ENCODE measurements around the gene LAGE3. TPM values are rescaled to one million over a fixed set of nuclear protein-coding genes. Genes with fewer than 3 reads are reported as not detected.

The LAGE3 gene
- total RNA-seq, 1 donor from 2014 or later = 15.3 TPM

- no peak overlapping the region for H3K4me3 Mint-ChIP-seq
- peaks cover 5% of the 10 kb centered on the region for H3K36me3 Mint-ChIP-seq
- no peak overlapping the region for H3K27ac Mint-ChIP-seq
- H3K9me3 Mint-ChIP-seq = no peaks in the 10 kb centered on the region
- H3K27me3 Mint-ChIP-seq (ENCODE audit: low read depth) = no peaks in the 10 kb centered on the region
- DNase-seq (ENCODE audit: low spot score in 2 of 2, unreplicated experiment in 2 of 2) = no peak
- H3K4me1 Mint-ChIP-seq = no peaks in the 10 kb centered on the region
- TF ChIP-seq, protein P1, sequence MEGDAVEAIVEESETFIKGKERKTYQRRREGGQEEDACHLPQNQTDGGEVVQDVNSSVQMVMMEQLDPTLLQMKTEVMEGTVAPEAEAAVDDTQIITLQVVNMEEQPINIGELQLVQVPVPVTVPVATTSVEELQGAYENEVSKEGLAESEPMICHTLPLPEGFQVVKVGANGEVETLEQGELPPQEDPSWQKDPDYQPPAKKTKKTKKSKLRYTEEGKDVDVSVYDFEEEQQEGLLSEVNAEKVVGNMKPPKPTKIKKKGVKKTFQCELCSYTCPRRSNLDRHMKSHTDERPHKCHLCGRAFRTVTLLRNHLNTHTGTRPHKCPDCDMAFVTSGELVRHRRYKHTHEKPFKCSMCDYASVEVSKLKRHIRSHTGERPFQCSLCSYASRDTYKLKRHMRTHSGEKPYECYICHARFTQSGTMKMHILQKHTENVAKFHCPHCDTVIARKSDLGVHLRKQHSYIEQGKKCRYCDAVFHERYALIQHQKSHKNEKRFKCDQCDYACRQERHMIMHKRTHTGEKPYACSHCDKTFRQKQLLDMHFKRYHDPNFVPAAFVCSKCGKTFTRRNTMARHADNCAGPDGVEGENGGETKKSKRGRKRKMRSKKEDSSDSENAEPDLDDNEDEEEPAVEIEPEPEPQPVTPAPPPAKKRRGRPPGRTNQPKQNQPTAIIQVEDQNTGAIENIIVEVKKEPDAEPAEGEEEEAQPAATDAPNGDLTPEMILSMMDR (IDR thresholded peaks at IDR 0.05; ENCODE audit: unreplicated experiment) = no peak
Observed at GRCh38 chrX:154467556-154467955, 11.5 kb downstream of the LAGE3 start.

- Mint-ChIP-seq H3K9me3 (no peaks in the 10 kb centered on the region), H3K4me3 (no peak overlapping the region), H3K4me1 (no peaks in the 10 kb centered on the region), H3K27me3 (ENCODE audit: low read depth) (no peaks in the 10 kb centered on the region), H3K36me3 (peaks cover 8% of the 10 kb centered on the region), H3K27ac (no peak overlapping the region)
- TF ChIP-seq, protein P1 (IDR thresholded peaks at IDR 0.05; ENCODE audit: unreplicated experiment) = no peak
- no peak for DNase-seq (ENCODE audit: low spot score in 2 of 2, unreplicated experiment in 2 of 2)
Observed at GRCh38 chrX:154466907-154467306, 12.2 kb downstream of the LAGE3 start.

GRCh38 chrX:154466036-154466435 is 13.0 kb downstream of the LAGE3 start:
- H3K27ac Mint-ChIP-seq = no peak overlapping the region
- H3K27me3 Mint-ChIP-seq (ENCODE audit: low read depth) = no peaks in the 10 kb centered on the region
- peaks cover 12% of the 10 kb centered on the region for H3K36me3 Mint-ChIP-seq
- no peaks in the 10 kb centered on the region for H3K9me3 Mint-ChIP-seq
- H3K4me1 Mint-ChIP-seq = no peaks in the 10 kb centered on the region
- H3K4me3 Mint-ChIP-seq = no peak overlapping the region
- TF ChIP-seq, protein P1 (IDR thresholded peaks at IDR 0.05; ENCODE audit: unreplicated experiment) = no peak
- no peak for DNase-seq (ENCODE audit: low spot score in 2 of 2, unreplicated experiment in 2 of 2)

- peaks cover 13% of the 10 kb centered on the region for H3K36me3 Mint-ChIP-seq
- TF ChIP-seq, protein P1 (IDR thresholded peaks at IDR 0.05; ENCODE audit: unreplicated experiment) = no peak
- DNase-seq (ENCODE audit: low spot score in 2 of 2, unreplicated experiment in 2 of 2) = no peak
- no peaks in the 10 kb centered on the region for H3K9me3 Mint-ChIP-seq
- no peak overlapping the region for H3K27ac Mint-ChIP-seq
- no peaks in the 10 kb centered on the region for H3K27me3 Mint-ChIP-seq (ENCODE audit: low read depth)
- no peaks in the 10 kb centered on the region for H3K4me1 Mint-ChIP-seq
- H3K4me3 Mint-ChIP-seq = no peak overlapping the region
Observed at GRCh38 chrX:154465601-154466000, 13.5 kb downstream of the LAGE3 start.

GRCh38 chrX:154464806-154465365 is 14.2 kb downstream of the LAGE3 start:
- peaks cover 13% of the 10 kb centered on the region for H3K36me3 Mint-ChIP-seq
- no peaks in the 10 kb centered on the region for H3K27me3 Mint-ChIP-seq (ENCODE audit: low read depth)
- H3K4me1 Mint-ChIP-seq = peaks cover 6% of the 10 kb centered on the region
- DNase-seq (ENCODE audit: low spot score in 2 of 2, unreplicated experiment in 2 of 2) = no peak
- no peaks in the 10 kb centered on the region for H3K9me3 Mint-ChIP-seq
- H3K27ac Mint-ChIP-seq = no peak overlapping the region
- no peak overlapping the region for H3K4me3 Mint-ChIP-seq
- TF ChIP-seq, protein P1 (IDR thresholded peaks at IDR 0.05; ENCODE audit: unreplicated experiment) = no peak

Measured in mesothelial cell of epicardium (in vitro differentiated cells).